Endothelial cell of umbilical vein (primary cell): Measurements from ENCODE around the gene SH3BP5L. TPM values are rescaled to one million over a fixed set of nuclear protein-coding genes. Genes with fewer than 3 reads are reported as not detected.

Source experiments
- BruUV-seq: library from RNA; stranded (reverse); fragments of 400-500 nt; replicated peaks from 2 replicates; lab custom pipeline; 2021; lab: Mats Ljungman, UMichigan
- CTCF ChIA-PET: fragments of 300-600, 350-600 bp; sonication (Branson Sonifier 250); formaldehyde crosslinking; loops from one replicate; lab custom pipeline; 2021; ENCODE audit warnings: antibody characterized with exemption, inconsistent platforms; lab: Charles Lee
- POLR2A ChIA-PET: fragments of 300-600, 350-600 bp; sonication (Branson Sonifier 250); formaldehyde crosslinking; loops from one replicate; lab custom pipeline; 2021; ENCODE audit warnings: antibody characterized with exemption, inconsistent platforms; lab: Charles Lee
- DNase-seq: peaks from one replicate; pipeline ENCODE4 v3.0.0-alpha.2; 2011; ENCODE audit warnings: low read depth, low spot score
- FAIRE-seq: peaks from 2 replicates; lab custom pipeline; 2011; peaks lifted over from hg19 to GRCh38; lab: Jason Lieb, UNC
- H2AFZ ChIP-seq: 2 replicates; pipeline ENCODE4 v1.6.0; 2012; ENCODE audit warnings: low read depth, low read length, control low read depth, inconsistent platforms
- H3K27ac ChIP-seq: 2 replicates; pipeline ENCODE4 v1.5.1; 2011; ENCODE audit warnings: low read depth, mild to moderate bottlenecking, control low read depth, low read length, moderate library complexity; ENCODE audit not compliant: insufficient read depth
- H3K27me3 ChIP-seq, 2 experiments: 2 replicates each; pipeline versions ENCODE4 v1.6.0 to v1.6.1; 2011; ENCODE audit warnings: low read length in 2 of 2, mixed read lengths in 1 of 2; ENCODE audit not compliant: control insufficient read depth in 2 of 2, insufficient read depth in 2 of 2
- H3K36me3 ChIP-seq, 2 experiments: 2 replicates in 1 of 2; 3 replicates in 1 of 2; pipeline ENCODE4 v1.5.1; 2011; ENCODE audit warnings: low read length in 2 of 2, mild to moderate bottlenecking in 1 of 2, moderate library complexity in 1 of 2; ENCODE audit not compliant: control insufficient read depth in 2 of 2, insufficient read depth in 2 of 2; ENCODE audit errors: extremely low read depth in 1 of 2
- H3K4me1 ChIP-seq: 3 replicates; pipeline ENCODE4 v1.5.1; 2011; ENCODE audit warnings: mild to moderate bottlenecking, low read length; ENCODE audit not compliant: control insufficient read depth, insufficient read depth; ENCODE audit errors: extremely low read depth
- H3K4me2 ChIP-seq: 2 replicates; pipeline ENCODE4 v1.6.1; 2011; ENCODE audit warnings: low read length, control low read depth, mixed read lengths; ENCODE audit not compliant: insufficient read depth
- H3K4me3 ChIP-seq, 3 experiments: fragments of 200-600 bp in 1 of 3; sonication (generic), shearing (Covaris generic) in 1 of 3; replicated peaks in 1 of 3; 2 replicates each; pipeline ENCODE4 v1.5.1; 2011 to 2016; ENCODE audit warnings: control low read depth in 3 of 3, low read length in 3 of 3, mild to moderate bottlenecking in 2 of 3, inconsistent platforms in 1 of 3, low read depth in 1 of 3, moderate library complexity in 1 of 3; ENCODE audit not compliant: insufficient read depth in 1 of 3
- H3K79me2 ChIP-seq: 2 replicates; pipeline ENCODE4 v1.6.0; 2012; ENCODE audit warnings: low read length, inconsistent platforms; ENCODE audit not compliant: control insufficient read depth, insufficient read depth
- H3K9ac ChIP-seq: replicated peaks from 2 replicates; pipeline ENCODE3; 2011; ENCODE audit warnings: low read length, control low read depth; ENCODE audit not compliant: insufficient read depth; ENCODE audit errors: extremely low read depth
- H3K9me1 ChIP-seq: replicated peaks from 3 replicates; pipeline ENCODE4 v1.6.0; 2011; ENCODE audit warnings: mild to moderate bottlenecking, low read length; ENCODE audit not compliant: control insufficient read depth, insufficient read depth; ENCODE audit errors: extremely low read depth
- H3K9me3 ChIP-seq: replicated peaks from 2 replicates; pipeline ENCODE4 v1.5.1; 2012; ENCODE audit warnings: low read length, inconsistent platforms; ENCODE audit not compliant: control insufficient read depth, insufficient read depth
- H4K20me1 ChIP-seq: replicated peaks from 2 replicates; pipeline ENCODE3; 2011; ENCODE audit warnings: mild to moderate bottlenecking, low read length; ENCODE audit not compliant: control insufficient read depth, insufficient read depth; ENCODE audit errors: extremely low read depth
- EZH2 ChIP-seq: IDR thresholded peaks from 2 replicates; pipeline ENCODE4 v1.6.1; 2012; ENCODE audit warnings: borderline replicate concordance, low read depth, mild to moderate bottlenecking, moderate library complexity, low read length, inconsistent platforms; ENCODE audit not compliant: severe bottlenecking
- FOS ChIP-seq: IDR thresholded peaks from 2 replicates; pipeline ENCODE4 v1.6.1; 2011; ENCODE audit warnings: mild to moderate bottlenecking, low read length, moderate library complexity, borderline replicate concordance; ENCODE audit not compliant: insufficient read depth
- GATA2 ChIP-seq: IDR thresholded peaks from 2 replicates; pipeline ENCODE4 v1.7.0; 2011; ENCODE audit warnings: low read depth, mild to moderate bottlenecking, moderate library complexity, mixed read lengths, low read length; ENCODE audit not compliant: insufficient read length, insufficient read depth
- JUN ChIP-seq: IDR thresholded peaks from 2 replicates; pipeline ENCODE4 v1.6.1; 2011; ENCODE audit warnings: borderline replicate concordance, low read depth; ENCODE audit not compliant: insufficient read length, insufficient read depth
- MYC ChIP-seq: IDR thresholded peaks from one replicate; pipeline ENCODE4 v1.6.1; 2011; ENCODE audit warnings: mild to moderate bottlenecking, low read depth, low read length
- POLR2A ChIP-seq: IDR thresholded peaks from 2 replicates; pipeline ENCODE4 v1.6.1; 2012; ENCODE audit warnings: low read depth, mild to moderate bottlenecking, control low read depth, low read length
- POLR2AphosphoS5 ChIP-seq: IDR thresholded peaks from 2 replicates; pipeline ENCODE4 v1.6.1; 2012; ENCODE audit warnings: low read depth, mild to moderate bottlenecking, control low read depth, low read length, moderate library complexity; ENCODE audit not compliant: insufficient read depth
- dilution Hi-C: fragments of 300-500 bp; cut with MboI; formaldehyde crosslinking; loops from one replicate; pipeline ENCODE4 v1.15.0; 2019; ENCODE audit warnings: low sequenced_read_pairs; ENCODE audit not compliant: extremely low pct_ligation_motif_present
- intact Hi-C: fragments of 100-400 bp; cut with micrococcal nuclease; formaldehyde crosslinking; loops from one replicate; pipeline ENCODE4 v1.10.0; 2022
- polyA plus RNA-seq, 4 experiments: library from polyadenylated mRNA; depleted of rRNA in 3 of 4; stranded (reverse) in 3 of 4; unstranded in 1 of 4; fragments of >200 nt; gene quantifications; 2 replicates each; pipeline versions ENCODE4 v1.2.1 to v1.2.3, GENCODE V29; 2011 to 2012; ENCODE audit warnings: missing spikeins in 1 of 4
- total RNA-seq: library from RNA; stranded (reverse); gene quantifications from 2 replicates; pipeline ENCODE4 v1.2.3, GENCODE V29; 2021
- TF ChIP-seq, protein P1 (sequence below): IDR thresholded peaks from 2 replicates; pipeline ENCODE4 v1.6.1; 2011; ENCODE audit not compliant: insufficient read depth, insufficient read length
- TF ChIP-seq, protein P2 (sequence below), 2 donors: IDR thresholded peaks; 1 replicate in 1 of 2; 2 replicates in 1 of 2; pipeline ENCODE4 v1.5.1; 2011; ENCODE audit warnings: low read length in 2 of 2, mild to moderate bottlenecking in 2 of 2, moderate library complexity in 2 of 2, control low read depth in 1 of 2, inconsistent platforms in 1 of 2, low read depth in 1 of 2; ENCODE audit not compliant: insufficient read depth in 1 of 2; ENCODE audit errors: extremely low read depth in 1 of 2

SH3BP5L gene
- total and polyA plus RNA-seq, 2 donors (not counting 3 experiments of a cell fraction or from before 2014, with no cell fraction given) = 24.7 TPM

GRCh38 chr1:248812736-248813425 is 12.8 kb downstream of the SH3BP5L start:
- no peak overlapping the region for H2AFZ ChIP-seq
- no peak overlapping the region for H3K9ac ChIP-seq
- H3K27me3 ChIP-seq = no peaks in the 10 kb centered on the region
- no peak overlapping the region for H3K4me3 ChIP-seq
- dilution Hi-C loops (no loop called here), intact Hi-C loops (no loop called here)
- H3K36me3 ChIP-seq = peaks cover 8 to 46% of the 10 kb centered on the region in 2 experiments
- no TSS peak for BruUV-seq
- H3K79me2 ChIP-seq = no peaks in the 10 kb centered on the region
- H3K9me3 ChIP-seq = no peaks in the 10 kb centered on the region
- no peak overlapping the region for H3K27ac ChIP-seq
- H4K20me1 ChIP-seq = no peaks in the 10 kb centered on the region
- no peaks in the 10 kb centered on the region for H3K9me1 ChIP-seq
- TF ChIP-seq POLR2AphosphoS5 (no peak), JUN (no peak), MYC (no peak), GATA2 (no peak), POLR2A (no peak), EZH2 (no peak), FOS (no peak)
- TF ChIP-seq, protein P1, sequence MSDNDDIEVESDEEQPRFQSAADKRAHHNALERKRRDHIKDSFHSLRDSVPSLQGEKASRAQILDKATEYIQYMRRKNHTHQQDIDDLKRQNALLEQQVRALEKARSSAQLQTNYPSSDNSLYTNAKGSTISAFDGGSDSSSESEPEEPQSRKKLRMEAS = no peak
- TF ChIP-seq, protein P2, sequence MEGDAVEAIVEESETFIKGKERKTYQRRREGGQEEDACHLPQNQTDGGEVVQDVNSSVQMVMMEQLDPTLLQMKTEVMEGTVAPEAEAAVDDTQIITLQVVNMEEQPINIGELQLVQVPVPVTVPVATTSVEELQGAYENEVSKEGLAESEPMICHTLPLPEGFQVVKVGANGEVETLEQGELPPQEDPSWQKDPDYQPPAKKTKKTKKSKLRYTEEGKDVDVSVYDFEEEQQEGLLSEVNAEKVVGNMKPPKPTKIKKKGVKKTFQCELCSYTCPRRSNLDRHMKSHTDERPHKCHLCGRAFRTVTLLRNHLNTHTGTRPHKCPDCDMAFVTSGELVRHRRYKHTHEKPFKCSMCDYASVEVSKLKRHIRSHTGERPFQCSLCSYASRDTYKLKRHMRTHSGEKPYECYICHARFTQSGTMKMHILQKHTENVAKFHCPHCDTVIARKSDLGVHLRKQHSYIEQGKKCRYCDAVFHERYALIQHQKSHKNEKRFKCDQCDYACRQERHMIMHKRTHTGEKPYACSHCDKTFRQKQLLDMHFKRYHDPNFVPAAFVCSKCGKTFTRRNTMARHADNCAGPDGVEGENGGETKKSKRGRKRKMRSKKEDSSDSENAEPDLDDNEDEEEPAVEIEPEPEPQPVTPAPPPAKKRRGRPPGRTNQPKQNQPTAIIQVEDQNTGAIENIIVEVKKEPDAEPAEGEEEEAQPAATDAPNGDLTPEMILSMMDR (IDR thresholded peaks at IDR 0.05; ENCODE audit: extremely low read depth in 1 of 2, insufficient read depth in 1 of 2, low read depth in 1 of 2, low read length in 2 of 2) = no peak
- H3K4me2 ChIP-seq = no peak overlapping the region
- FAIRE-seq (no peak), DNase-seq (no peak)
- H3K4me1 ChIP-seq = no peaks in the 10 kb centered on the region
- POLR2A ChIA-PET = no interaction called here
- CTCF ChIA-PET = no interaction called here
